Activated T-helper 1 cell treated with anti-CD3 and anti-CD28 coated beads, Interleukin-2, amount 50 U/mL, for 16 hours (primary cell): Measurements from ENCODE around the gene PRSS38.

ENCODE experiments used
- DNase-seq, 2 donors: peaks; one replicate each; pipeline ENCODE4 v3.0.0-alpha.2; 2020; ENCODE audit warnings: low read depth in 1 of 2, low spot score in 1 of 2

Gene PRSS38

GRCh38 chr1:227778401-227778947, 37.0 kb upstream of the PRSS38 start:
- DNase-seq, result no peak

GRCh38 chr1:227779021-227779441, 36.4 kb upstream of the PRSS38 start:
- DNase-seq, result no peak

GRCh38 chr1:227779685-227780084, 35.8 kb upstream of the PRSS38 start:
- DNase-seq, result no peak

GRCh38 chr1:227780101-227781044, 35.1 kb upstream of the PRSS38 start:
- DNase-seq, result no peak

GRCh38 chr1:227781314-227781930, 34.1 kb upstream of the PRSS38 start:
- no peak for DNase-seq

- no peak for DNase-seq
Observed at GRCh38 chr1:227782226-227782625, 33.2 kb upstream of the PRSS38 start.

GRCh38 chr1:227785094-227785804, 30.2 kb upstream of the PRSS38 start:
- DNase-seq, result no peak

- DNase-seq, result no peak
Observed at GRCh38 chr1:227785805-227786671, 29.4 kb upstream of the PRSS38 start.

GRCh38 chr1:227786673-227787512, 28.6 kb upstream of the PRSS38 start:
- DNase-seq, result no peak

- peak; percentile 94 for DNase-seq
Observed at GRCh38 chr1:227787513-227788270, 27.8 kb upstream of the PRSS38 start.

- DNase-seq, result no peak
Observed at GRCh38 chr1:227788271-227789083, 27.0 kb upstream of the PRSS38 start.

GRCh38 chr1:227789084-227790033, 26.1 kb upstream of the PRSS38 start:
- no peak for DNase-seq

GRCh38 chr1:227790034-227790400, 25.5 kb upstream of the PRSS38 start:
- DNase-seq, result no peak

GRCh38 chr1:227790868-227791267, 24.6 kb upstream of the PRSS38 start:
- no peak for DNase-seq

GRCh38 chr1:227791425-227792143, 23.9 kb upstream of the PRSS38 start:
- DNase-seq, result no peak
